HL-60/S4 (cell line): ENCODE results near the gene VWA3A.

Source experiments
- in situ Hi-C: fragments of 300-500 bp; cut with MboI; formaldehyde crosslinking; loops from 2 replicates; pipeline ENCODE4 v1.14.3; 2022; ENCODE audit warnings: low sequenced_read_pairs

Gene VWA3A

DNA sequence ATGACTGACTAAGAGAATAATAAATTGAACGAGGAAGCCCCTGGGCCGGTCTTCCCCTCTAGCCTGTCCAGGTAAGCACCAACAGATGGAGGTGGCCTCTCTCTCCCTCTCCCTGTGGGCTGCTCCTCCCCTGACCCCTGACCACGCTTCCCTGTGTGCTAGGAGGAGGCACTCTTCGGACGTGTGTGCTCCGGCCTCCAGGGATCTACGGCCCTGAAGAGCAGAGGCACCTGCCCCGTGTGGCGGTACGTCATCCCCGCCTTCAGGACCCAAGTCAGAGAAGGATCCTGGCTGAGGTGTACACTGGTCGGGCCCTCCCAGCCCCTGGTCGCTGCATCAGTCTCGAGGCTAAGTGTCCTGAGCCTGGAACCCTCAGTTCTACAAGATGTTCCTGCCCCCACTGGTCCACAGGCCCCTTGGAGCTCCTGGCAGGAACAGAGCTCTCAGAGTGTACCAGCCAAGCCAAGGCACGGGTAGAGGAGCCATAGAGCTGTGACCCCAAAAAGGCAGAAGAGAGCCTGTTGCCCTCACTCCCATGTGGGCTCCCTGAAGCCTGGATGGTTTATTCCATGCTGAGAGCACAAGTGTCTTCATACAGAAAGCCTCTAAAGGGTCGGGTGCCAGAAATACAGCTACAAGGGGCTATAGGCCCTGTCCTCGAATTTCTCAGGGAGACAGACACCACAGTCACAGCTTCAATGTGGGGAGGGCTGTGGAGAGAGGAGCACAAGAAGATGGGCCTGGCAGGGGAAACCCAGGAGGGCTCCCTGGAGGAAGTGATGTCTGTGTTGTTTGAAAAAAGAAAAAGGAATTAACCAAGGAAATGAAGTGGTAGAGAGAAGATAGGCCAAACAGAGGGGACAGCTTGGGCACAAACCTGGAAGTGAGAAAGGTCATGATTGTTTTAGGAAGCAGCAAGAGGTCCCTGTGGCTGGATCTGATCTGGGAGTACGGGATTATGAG is 85.9 kb downstream of the VWA3A start:
- in situ Hi-C loops = loop anchor here (25.0 kb wide), 1 partner anchor 1016 kb away; the partner anchor contains the start of genes DNAH3 and LDAF1

DNA sequence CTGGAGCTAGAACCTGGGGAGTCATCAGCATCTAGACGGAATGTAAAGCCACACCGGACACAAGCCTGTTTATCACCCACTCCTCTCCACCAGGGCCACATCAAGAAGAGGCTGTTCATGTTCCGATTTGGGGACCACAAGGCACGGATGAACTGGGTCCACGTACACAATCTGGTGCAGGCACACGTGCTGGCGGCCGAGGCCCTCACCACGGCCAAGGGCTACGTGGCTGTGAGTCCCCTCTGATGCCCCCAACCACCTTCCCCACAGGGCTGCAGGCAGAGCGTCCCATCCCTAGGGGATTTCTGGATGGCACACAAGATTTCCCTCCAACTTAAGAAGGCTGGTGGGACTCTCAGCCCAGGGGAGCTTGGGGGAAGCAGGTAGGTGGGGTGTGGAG is 89.1 kb downstream of the VWA3A start:
- in situ Hi-C loops = loop anchor here (25.0 kb wide), 1 partner anchor 1019 kb away; the partner anchor contains the start of genes DNAH3 and LDAF1

- in situ Hi-C loops = loop anchor here (25.0 kb wide), 1 partner anchor 1020 kb away; the partner anchor contains the start of genes DNAH3 and LDAF1
These were observed 89.5 kb downstream of the VWA3A start for GRCh38 chr16:22181843-22182242.

DNA sequence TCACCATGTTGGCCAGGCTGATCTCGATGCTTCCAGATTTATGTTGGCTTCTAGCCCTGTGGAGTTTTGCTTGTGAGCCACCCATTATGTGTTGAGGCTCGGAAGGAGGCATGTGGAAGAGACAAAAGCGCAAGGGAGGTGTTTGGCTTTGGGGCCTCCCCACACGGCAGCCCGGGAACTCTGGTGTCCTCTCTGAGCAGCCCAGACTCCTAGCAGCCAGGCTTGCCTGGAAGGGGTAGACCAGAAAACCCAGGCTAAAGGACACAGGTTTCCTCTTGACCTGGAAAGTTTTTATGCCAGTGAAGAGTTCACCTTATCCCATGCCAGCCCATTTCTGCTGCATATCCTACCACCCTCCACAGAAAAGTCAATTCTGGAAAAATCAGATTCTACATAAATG is 91.0 kb downstream of the VWA3A start:
- in situ Hi-C loops = loop anchor here (25.0 kb wide), 1 partner anchor 1021 kb away; the partner anchor contains the start of genes DNAH3 and LDAF1

- in situ Hi-C loops = loop anchor here (25.0 kb wide), 1 partner anchor 1022 kb away; the partner anchor contains the start of genes DNAH3 and LDAF1
These were observed 91.7 kb downstream of the VWA3A start for GRCh38 chr16:22183901-22184614.

- in situ Hi-C loops = loop anchor here (25.0 kb wide), 1 partner anchor 1022 kb away; the partner anchor contains the start of genes DNAH3 and LDAF1
These were observed 92.3 kb downstream of the VWA3A start for GRCh38 chr16:22184615-22184968.

- in situ Hi-C loops = loop anchor here (5.0 to 25.0 kb wide), 2 partner anchors 184 to 1024 kb away; partner anchors contain the start of genes DNAH3, LDAF1 and PDZD9
These were observed 94.2 kb downstream of the VWA3A start for GRCh38 chr16:22186517-22186916.

GRCh38 chr16:22188267-22188594 is 95.9 kb downstream of the VWA3A start:
- in situ Hi-C loops = loop anchor here (5.0 to 25.0 kb wide), 2 partner anchors 186 to 1026 kb away; partner anchors contain the start of genes DNAH3, LDAF1 and PDZD9

- in situ Hi-C loops = loop anchor here (5.0 to 25.0 kb wide), 2 partner anchors 187 to 1027 kb away; partner anchors contain the start of genes DNAH3, LDAF1 and PDZD9
These were observed 96.5 kb downstream of the VWA3A start for GRCh38 chr16:22188595-22189442.

- in situ Hi-C loops = loop anchor here (5.0 to 25.0 kb wide), 2 partner anchors 187 to 1027 kb away; partner anchors contain the start of genes DNAH3, LDAF1 and PDZD9
These were observed 97.2 kb downstream of the VWA3A start for GRCh38 chr16:22189473-22190080.

GRCh38 chr16:22190081-22190775 is 97.9 kb downstream of the VWA3A start:
- in situ Hi-C loops = loop anchor here (25.0 kb wide), 1 partner anchor 1028 kb away; the partner anchor contains the start of genes DNAH3 and LDAF1

GRCh38 chr16:22190776-22191531 is 98.6 kb downstream of the VWA3A start:
- in situ Hi-C loops = loop anchor here (25.0 kb wide), 1 partner anchor 1029 kb away; the partner anchor contains the start of genes DNAH3 and LDAF1

DNA sequence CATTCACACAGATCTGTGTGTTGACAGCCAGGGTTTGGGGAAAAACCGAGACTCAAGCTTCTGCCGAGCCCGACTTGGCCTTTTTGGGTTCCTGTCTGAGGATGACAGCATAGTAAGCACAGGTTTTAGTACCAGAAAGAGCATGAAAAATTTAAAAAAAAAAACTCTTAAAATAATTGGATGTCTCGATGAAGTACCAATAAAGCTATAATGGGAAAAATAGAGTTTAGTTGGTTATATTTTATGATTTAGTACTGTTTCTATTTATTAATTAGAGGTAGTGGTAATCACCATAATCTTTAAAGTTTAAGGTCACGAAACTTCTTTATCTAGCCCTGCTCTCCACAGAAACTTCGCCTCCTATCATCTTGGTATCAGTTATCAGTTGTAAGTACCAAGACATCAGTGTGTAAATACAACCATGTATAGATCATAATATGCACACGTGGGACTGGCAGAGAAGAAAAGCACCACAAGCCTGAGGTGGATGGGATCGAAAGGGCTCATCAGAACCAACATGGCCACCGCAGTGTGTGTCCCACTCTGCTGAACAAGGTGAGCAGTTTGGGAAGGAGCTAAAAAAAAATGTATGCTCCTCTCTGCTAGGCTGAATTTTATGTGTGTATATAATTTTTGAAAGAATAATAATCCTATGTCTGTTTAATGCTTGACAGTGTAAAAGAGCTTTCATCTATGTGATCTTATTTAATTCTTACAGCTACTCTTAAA is 99.4 kb downstream of the VWA3A start:
- in situ Hi-C loops = loop anchor here (25.0 kb wide), 1 partner anchor 1029 kb away; the partner anchor contains the start of genes DNAH3 and LDAF1

GRCh38 chr16:22192261-22193062 is 100.1 kb downstream of the VWA3A start:
- in situ Hi-C loops = loop anchor here (25.0 kb wide), 1 partner anchor 1030 kb away; the partner anchor contains the start of genes DNAH3 and LDAF1

DNA sequence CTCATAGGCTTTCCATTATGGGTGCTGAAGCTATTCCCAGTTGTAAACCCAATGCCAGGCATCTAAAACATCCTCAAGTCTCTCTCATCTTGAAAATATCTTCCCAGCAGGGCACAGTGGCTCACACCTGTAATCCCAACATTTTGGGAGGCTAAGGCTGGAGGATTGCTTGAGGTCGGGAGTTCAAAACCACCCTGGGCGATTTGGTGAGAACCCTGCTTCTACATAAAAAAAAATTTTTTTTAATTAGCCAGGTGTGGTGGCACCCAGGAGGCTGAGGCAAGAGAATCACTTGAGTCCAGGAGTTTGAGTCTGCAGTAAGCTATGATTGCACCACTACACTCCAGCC is 100.7 kb downstream of the VWA3A start:
- in situ Hi-C loops = loop anchor here (25.0 kb wide), 1 partner anchor 1031 kb away; the partner anchor contains the start of genes DNAH3 and LDAF1

- in situ Hi-C loops = loop anchor here (25.0 kb wide), 1 partner anchor 1033 kb away; the partner anchor contains the start of genes DNAH3 and LDAF1
These were observed 102.5 kb downstream of the VWA3A start for GRCh38 chr16:22194707-22195444.
